ENCODE measurements around the gene FAM227B.
"Not testable (repeated sequence)": the region's sequence is repeated elsewhere in the genome, so short reads cannot be mapped to it uniquely, and the experiment has no call there.

FAM227B gene

DNA sequence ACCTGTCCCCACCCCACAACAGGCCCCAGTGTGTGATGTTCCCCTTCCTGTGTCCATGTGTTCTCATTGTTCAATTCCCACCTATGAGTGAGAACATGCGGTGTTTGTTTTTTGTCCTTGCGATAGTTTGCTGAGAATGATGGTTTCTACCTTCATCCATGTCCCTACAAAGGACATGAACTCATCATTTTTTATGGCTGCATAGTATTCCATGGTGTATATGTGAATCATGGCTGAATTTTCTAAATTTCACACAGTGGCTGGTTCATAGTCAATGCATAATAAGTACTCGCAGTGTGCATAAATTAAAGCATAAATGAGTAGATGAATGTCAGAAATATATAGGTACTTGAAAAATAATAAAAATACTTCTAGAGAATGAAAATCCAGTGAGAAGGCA is 8.4 kb downstream of the FAM227B start:
- not testable (repeated sequence) for DNase-seq (ENCODE audit: extremely low read depth in 1 of 2, low read depth in 1 of 2)

DNA sequence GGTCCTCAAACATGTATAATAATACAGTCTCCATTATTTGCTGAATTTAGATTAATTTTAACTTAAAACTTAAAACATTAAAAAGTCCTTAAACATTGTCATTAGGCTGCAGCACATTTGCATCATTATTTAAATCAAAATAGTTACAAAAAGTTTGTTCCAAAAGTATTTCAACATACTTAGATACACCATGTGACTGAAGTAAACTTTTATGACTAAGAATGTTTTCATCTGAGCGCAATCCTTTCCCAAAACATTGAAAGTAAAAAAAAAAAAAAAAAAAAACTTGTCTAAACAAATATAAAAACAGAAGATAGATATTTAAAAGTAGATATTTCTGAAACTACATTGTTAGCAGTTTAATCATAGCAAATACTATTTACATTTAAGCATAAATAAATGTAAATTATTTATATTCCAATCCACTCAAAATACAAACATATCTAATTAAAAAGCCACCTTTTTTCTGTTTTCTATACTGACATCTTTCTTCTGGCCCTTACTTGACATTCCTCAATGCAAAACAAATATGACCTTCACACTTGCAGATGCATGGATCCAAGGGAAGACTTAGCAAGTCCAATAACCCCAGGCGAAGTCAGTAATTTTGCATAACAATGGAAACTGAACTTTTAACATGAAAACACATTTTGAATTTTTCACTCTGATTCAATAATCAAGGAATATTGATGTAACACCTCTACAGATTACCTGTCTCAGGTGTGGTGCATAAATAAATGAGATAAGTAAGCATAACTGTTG is 10.3 kb downstream of the FAM227B start:
- no peak for DNase-seq (ENCODE audit: extremely low read depth in 1 of 2, low read depth in 1 of 2)

DNA sequence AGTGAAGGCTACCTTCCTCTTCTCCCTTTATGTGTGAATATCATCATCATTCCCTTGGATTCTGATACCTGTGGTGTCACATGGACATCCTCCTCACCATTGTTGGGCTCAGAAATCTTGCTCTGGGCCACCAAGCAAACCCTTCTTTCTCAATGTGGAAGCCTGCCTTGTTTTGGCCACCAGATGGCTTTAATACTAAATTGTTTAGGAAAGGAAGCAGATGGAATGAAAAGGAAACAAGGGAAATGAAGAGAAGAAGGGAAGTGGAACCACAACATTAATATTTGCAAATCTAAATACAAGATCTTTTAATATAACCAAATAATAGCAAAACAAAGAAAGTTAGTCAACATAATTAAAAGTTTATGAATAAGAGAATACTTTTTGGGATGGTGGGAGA is 14.0 kb downstream of the FAM227B start:
- DNase-seq (ENCODE audit: extremely low read depth in 1 of 2, low read depth in 1 of 2), result no peak

DNA sequence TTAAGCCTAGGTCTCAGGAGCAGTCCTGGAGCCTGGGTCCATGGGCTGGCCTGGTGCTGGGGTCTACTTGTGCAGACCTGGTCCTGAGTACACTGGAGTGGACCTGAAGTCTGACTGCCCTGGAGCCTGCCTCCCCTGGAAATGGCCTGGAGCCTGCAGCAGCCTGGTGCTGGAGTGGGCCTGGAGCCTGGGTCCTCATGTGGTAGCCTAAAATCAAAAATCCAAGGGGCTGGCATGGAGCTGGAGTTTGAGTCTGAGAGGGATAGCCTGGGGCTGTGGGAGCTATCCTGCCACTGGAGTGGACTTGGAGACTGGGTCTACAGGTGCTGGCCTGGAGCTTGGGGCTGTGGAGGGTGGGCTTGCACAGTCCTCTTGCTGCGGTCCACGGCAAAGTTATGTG is 15.0 kb downstream of the FAM227B start:
- DNase-seq (ENCODE audit: extremely low read depth in 1 of 2, low read depth in 1 of 2), result no peak

DNA sequence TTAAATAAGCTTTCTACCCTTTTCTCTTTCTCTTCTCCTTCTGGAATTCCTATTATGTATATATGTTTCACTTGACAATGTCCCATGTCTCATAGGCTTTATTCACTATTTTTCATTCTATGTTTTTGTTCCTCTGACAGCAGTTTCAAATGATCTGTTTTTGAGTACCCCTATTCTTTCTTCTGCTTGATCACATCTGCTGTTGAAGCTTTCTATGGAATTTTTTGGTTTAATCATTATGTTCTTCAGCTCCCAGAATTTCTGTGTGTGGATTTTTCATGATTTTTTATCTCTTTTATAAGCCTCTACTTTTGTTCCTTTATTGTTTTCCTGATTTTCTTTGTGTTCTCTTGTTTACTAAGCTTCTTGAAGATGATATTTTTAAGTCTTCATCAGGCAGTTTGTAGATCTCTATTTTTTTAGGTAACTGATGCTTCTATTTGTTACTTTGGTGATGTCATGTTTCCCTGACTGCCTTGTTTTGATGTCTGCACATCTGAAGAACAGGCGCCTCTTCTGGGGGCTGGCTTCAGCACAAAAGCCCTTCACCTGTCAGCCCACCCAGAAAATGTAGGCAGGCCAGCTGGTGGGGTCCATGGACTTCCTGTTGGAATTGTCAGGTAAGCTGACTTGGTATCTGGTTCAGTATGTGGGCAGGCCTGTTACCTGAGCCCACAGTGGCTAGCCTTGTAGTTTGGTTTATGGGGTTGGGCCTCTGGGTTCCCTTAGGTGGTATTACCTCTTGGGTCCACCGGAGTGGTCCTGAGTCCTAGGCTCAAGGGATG is 15.8 kb downstream of the FAM227B start:
- no peak for DNase-seq (ENCODE audit: extremely low read depth in 1 of 2, low read depth in 1 of 2)

DNA sequence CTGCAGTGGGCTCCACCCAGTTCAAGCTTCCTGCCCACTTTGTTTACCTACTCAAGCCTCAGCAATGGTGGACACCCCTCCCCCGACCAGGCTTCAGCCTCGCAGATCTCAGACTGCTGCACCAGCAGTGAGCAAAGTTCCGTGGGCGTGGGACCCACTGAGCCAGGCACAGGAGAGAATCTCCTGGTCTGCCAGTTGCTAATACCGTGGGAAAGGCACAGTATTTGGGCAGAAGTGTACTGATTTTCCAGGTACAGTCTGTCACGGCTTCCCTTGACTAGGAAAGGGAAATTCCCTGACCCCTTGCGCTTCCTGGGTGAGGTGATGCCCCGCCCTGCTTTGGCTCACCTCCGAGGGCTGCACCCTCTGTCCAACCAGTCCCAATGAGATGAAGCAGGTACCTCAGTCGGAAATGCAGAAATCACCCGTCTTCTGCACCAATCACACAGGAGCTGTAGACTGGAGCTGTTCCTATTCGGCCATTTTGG is 27.7 kb downstream of the FAM227B start:
- DNase-seq (ENCODE audit: extremely low read depth in 1 of 2, low read depth in 1 of 2), result not testable (repeated sequence)

DNA sequence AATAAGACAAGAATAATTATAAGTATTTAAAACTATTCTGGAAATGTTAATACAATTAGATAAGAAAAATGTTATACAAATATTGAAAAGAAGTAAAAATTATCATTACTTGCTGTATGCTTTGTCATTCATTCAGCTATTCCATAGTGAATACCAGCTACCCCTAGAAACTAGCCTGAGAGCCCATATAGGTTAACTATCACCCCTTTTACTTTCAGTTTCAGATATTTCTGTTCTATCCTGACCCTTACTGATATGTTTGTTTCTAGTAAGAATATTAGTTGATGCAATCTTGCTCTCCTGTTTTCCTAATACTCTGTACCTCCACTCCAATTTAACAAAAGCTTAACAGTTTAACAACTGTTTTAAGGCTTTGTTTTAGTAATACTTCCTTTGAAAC is 31.6 kb downstream of the FAM227B start:
- DNase-seq (ENCODE audit: extremely low read depth in 1 of 2, low read depth in 1 of 2), result no peak

DNA sequence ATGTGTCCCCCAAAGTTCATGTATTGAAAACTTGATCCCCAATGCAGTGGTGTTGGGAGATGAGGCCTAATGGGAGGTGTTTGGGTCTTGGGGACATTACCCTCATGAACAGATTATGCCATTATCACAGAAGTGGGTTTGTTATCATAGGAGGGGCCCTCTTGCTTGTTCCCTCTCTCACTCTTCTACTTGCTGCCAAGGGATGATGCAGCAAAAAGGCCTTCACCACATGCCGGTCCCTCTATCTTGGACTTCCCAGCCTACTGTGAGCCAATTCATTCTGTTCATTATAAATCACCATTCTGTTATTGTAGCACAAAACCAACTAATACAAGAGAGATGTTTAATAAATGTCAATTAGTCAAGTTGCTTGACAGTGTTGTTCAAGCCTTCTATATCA is 47.2 kb downstream of the FAM227B start:
- no peak for DNase-seq (ENCODE audit: extremely low read depth in 1 of 2, low read depth in 1 of 2)

DNA sequence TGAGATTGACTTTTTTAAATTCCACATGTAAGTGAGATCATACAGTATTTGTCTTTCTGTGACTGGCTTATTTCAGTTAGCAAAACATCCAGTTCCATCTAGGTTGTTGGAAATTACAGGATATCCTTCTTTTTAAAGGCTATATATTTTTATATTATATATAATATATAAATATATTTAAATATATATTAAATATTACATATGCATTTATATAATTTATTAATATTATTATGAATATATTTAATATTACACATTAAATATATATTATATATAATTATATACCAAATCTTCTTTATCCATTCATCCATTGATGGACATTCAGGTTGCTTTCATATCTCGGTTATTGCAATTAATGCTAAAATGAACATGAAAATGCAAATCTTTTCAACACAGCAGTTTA is 49.9 kb downstream of the FAM227B start:
- DNase-seq (ENCODE audit: extremely low read depth in 1 of 2, low read depth in 1 of 2), result no peak

DNA sequence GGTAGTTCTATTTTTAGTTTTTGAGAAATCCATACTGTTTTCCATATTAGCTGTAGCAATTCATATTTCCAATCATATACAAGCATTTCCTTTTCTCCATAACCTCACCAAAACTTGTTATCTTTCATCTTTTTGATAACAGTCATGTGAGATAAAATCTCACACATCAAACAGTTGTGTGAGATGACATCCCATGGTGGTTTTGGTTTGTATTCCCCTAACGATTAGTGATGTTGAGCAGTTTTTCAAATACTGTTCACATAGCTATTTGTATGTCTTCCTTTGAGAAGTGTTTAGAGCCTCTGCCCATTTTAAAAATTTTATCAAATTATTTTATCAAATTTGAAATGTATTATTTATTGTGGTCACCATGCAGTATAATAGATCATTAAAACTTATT is 50.4 kb downstream of the FAM227B start:
- no peak for DNase-seq (ENCODE audit: extremely low read depth in 1 of 2, low read depth in 1 of 2)

DNA sequence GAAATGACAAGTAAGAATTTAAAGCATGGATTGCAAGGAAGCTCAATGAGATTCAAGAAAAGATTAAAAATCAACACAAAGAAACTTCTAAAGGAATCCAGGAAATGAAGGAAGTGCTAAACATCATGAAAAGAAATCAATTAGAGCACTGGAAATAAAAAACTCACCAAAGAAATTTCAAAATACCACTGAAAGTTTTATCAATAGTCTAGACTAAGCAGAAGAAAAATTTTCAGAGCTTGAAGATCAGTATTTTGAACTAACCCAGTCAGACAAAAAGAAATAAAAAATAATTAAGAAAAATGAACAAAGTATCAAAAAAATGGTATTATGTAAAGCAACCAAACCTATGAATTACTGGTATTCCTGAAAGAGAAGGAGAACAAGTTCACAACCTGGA is 60.6 kb downstream of the FAM227B start:
- DNase-seq (ENCODE audit: extremely low read depth in 1 of 2, low read depth in 1 of 2), result no peak

DNA sequence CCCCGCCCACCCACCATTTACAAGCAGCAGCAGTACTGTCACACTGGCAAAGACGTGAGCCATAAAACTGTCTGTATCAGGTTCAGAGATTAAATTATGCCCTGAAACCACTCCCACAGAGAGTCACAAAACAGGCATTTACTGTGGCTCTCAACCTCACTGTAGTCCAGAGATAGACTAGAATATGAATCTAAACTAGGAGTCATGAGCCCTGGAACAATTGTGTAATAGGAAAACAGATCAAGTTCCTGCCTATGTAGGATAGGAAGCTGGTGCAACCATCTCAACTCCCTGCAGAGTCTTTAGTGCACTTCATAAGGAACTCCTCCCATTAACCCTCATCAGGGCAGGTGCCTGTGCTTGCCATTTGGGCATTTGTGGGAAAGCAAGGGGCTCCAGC is 61.7 kb downstream of the FAM227B start:
- no peak for DNase-seq (ENCODE audit: extremely low read depth in 1 of 2, low read depth in 1 of 2)

DNA sequence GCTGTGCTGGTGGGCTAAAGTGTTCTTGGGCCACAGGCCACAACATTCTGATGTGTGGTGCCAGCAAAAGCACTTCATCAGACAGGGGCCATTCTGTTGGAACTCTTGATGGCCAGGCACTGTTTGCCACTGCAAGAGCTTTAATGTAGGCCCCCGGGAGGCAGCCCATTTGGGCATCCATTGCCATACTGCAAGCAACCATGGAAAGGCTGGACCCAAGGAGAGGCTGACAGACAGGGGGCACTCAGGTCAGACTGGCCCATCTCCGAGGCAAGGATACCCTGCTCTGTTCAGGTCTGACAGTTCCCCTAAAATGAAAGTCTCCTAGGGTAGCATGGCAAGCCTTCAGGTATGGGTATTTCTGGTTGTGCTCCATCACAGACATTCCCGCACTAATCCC is 64.2 kb downstream of the FAM227B start:
- DNase-seq (ENCODE audit: extremely low read depth in 1 of 2, low read depth in 1 of 2), result no peak

DNA sequence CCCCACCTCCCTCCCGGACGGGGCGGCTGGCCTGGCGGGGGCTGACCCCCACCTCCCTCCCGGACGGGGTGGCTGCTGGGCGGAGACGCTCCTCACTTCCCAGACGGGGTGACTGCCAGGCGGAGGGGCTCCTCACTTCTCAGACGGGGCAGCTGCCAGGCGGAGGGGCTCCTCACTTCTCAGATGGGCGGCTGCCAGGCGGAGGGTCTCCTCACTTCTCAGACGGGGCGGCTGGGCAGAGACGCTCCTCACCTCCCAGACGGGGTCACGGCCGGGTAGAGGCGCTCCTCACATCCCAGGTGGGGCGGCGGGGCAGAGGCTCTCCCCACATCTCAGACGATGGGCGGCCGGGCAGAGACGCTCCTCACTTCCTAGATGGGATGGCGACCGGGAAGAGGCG is 70.3 kb downstream of the FAM227B start:
- DNase-seq (ENCODE audit: extremely low read depth in 1 of 2, low read depth in 1 of 2), result not testable (repeated sequence)

DNA sequence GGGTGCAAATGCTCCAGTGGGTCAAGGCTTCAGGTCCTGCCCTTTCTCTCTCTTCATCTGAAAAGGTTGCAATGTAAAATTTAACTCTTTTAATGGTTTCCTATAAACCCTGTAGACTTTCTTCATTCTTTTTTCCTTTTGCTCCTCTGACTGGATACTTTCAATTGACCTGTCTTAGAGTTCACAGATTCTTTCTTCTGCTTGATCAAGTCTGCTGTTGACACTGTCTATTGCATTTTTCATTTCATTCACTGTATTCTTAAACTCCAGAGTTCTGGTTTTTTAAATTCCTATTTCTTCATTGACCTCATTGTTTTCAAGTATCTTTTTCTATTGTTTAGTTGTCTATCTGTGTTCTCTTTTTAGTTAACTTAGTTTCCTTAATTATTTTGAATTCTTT is 82.1 kb downstream of the FAM227B start:
- no peak for DNase-seq (ENCODE audit: extremely low read depth in 1 of 2, low read depth in 1 of 2)

DNA sequence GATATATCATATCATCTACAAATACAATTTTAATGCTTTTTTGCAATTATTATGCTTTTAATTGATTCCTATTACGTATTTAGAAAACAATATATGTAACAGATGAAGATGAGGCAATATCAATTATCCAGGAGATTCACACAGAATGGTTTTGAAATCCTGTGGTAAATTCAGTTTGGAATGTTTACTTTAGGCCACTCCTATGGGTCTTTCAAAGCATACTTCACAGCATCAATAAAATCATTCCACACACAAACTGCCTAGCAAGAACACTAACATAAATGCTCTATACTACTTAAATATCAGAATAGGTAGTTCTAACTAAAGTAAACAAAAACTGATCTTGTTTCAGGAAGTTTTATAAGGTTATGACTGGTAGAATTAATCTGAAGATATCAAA is 90.5 kb downstream of the FAM227B start:
- DNase-seq (ENCODE audit: extremely low read depth in 1 of 2, low read depth in 1 of 2), result no peak

DNA sequence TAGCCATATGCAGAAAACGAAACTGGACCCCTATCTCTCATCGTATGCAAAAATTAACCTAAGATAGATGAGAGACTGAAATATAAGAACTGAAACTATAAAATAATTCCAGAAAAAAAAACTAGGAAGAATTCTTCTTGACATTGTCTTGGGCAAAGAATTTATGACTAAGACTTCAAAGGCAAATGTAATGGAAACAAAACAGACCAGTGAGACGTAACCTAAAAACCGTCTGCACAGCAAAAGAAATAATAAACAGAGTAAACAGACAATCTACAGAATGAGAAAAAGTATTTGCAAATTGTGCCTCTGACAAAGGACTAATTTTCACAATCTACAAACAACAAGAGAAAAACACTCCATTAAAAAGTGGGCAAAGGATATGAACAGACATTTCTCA is 92.3 kb downstream of the FAM227B start:
- DNase-seq (ENCODE audit: extremely low read depth in 1 of 2, low read depth in 1 of 2), result no peak

DNA sequence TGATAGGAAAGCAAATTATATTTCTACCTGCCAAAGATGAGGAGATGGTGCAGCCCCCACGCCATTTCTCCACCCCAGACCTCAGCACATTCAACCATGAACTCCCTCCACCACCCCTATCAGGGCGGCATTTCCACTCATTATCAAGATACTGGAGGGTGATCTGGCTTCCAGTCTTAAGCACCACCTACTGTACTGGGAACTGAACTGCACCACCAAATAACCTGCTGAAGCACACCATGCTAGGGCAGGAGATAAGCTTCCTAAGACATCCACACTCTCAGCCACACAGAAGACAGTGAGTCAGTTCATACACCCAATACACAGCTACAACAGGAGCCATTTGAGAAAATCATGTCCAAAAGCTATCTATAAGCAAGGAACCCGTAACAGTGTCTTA is 98.8 kb downstream of the FAM227B start:
- DNase-seq (ENCODE audit: extremely low read depth in 1 of 2, low read depth in 1 of 2), result no peak

DNA sequence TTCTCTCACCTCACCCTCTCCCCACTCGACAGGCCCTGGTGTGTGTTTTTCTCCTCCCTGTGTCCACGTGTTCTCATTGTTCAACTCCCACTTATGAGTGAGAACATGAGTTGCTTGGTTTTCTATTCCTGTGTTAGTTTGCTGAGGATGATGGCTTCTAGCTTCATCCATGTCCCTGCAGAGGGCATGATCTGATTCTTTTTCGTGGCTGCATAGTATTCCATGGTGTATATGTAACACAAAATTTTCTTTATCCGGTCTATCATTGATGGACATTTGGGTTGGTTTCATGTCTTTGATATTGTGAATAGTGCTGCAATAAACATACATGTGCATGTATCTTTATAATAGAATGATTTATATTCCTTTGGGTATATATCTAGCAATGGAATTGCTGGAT is 107.9 kb downstream of the FAM227B start:
- not testable (repeated sequence) for DNase-seq (ENCODE audit: extremely low read depth in 1 of 2, low read depth in 1 of 2)

DNA sequence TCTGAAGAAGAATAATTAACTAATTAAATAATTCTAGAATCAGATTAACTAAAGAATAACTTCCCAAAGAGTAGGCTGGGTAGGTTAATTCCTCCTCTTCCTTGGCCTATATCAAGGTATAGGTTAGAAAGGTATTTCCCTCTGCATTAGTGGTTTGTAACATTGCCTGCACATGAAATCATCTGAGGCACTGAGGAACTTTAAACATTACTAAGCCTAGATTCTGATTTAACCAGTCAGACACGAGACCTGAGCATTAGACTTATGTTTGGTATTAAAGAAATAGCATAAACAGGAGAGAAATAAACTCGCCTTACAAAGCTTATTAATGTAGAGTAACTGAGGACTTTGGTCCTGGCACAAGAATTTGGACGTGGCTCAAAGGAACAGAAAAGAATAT is 113.4 kb downstream of the FAM227B start:
- DNase-seq (ENCODE audit: extremely low read depth in 1 of 2, low read depth in 1 of 2), result no peak

DNA sequence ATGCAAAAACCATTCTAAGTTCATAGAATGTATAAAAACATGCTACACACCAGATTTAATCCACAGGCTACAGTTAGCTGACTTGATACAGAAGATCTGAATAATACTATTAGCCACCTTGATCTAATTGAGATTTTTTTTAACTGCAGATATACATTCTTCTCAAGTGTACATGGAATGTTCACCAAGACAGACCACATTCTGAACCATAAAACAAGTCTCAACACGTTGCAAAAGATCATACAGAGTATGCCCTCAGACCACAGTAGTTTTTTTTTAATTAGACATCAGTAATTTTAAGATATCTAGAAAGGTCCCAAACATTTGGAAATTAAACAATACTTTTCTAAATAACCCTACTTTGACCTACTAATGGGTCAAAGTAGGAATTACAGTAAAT is 114.3 kb downstream of the FAM227B start:
- no peak for DNase-seq (ENCODE audit: extremely low read depth in 1 of 2, low read depth in 1 of 2)

DNA sequence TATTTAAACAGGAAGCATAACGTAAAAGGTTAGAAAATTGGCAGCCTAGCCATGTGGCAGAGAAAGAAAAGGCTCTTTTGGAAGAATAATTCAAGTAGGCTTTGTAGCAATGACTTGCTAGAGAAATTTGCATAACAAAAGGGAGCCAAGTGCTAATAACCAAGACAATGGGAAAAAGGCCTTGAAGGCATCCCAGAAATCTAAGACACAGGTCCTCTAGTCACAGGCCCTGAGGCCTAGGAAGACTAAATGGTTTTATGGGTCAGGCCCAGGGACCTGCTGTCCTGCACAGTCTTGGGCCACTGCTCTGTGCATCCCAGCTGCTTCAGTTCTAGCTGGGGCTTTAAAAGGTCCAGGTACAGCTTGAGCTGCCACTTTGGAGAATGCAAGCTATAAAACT is 119.0 kb downstream of the FAM227B start:
- no peak for DNase-seq (ENCODE audit: extremely low read depth in 1 of 2, low read depth in 1 of 2)

Measured in activated CD8-positive, alpha-beta memory T cell treated with anti-CD3 and anti-CD28 coated beads for 1 hour (primary cell).